ENCODE measurements around the gene CSTPP1.

GRCh38 chr11:47105541-47105940, 169.0 kb downstream of the CSTPP1 start:
- TF ChIP-seq CTCF (IDR thresholded peaks at IDR 0.05; ENCODE audit: insufficient read depth, low read length, poor library complexity, severe bottlenecking) = no peak
- TF ChIP-seq EZH2phosphoT487 (conservative IDR thresholded peaks at IDR 0.05; ENCODE audit: low read length) = no peak
